Measurements from ENCODE around the gene DUSP21. TPM values are rescaled to one million over a fixed set of nuclear protein-coding genes. Genes with fewer than 3 reads are reported as not detected.

Gene DUSP21
- polyA plus RNA-seq, 1 of the 3 experiments (the other 2 are of a cell fraction): not detected

DNA sequence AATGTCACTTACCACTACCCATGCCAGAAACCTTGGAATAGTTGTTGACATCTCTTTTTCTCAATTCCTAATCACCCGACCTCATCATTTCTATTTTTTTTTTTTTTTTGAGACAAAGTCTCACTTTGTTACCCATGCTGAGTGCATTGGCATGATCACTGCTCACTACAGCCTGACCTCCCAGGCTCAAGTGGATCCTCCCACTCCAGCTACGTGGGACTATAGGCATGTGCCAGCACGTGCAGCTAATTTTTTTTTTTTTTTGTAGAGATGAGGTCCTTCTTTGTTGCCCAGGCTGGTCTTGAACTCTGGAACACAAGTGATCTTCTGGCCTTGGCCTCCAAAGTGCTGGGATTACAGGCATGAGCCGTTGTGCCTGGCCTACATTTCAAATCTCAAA is 41.1 kb downstream of the DUSP21 start:
- H3K27ac ChIP-seq (ENCODE audit: low read depth in 2 of 2, low read length in 1 of 2): no peak overlapping the region
- H4K20me1 ChIP-seq (ENCODE audit: insufficient read depth): peaks cover 94% of the 10 kb centered on the region
- H3K9ac ChIP-seq: no peak overlapping the region
- ChIA-PET CTCF (interaction anchor here (1.0 kb wide), 1 partner anchor 185 kb away, joined by 3 read pairs; no protein-coding TSS in a partner anchor), POLR2A (no interaction called here)
- WGBS (ENCODE audit: low lambda C conversion rate): 99% methylated on average over 4 of the region's 4 CpGs
- H3K4me2 ChIP-seq: no peak overlapping the region
- no peak overlapping the region for H2AFZ ChIP-seq (ENCODE audit: low read depth)
- peaks cover 0 to 8% of the 10 kb centered on the region in 2 experiments for H3K36me3 ChIP-seq (replicated peaks in 1 of 2; ENCODE audit: control insufficient read depth in 1 of 2, insufficient read depth in 2 of 2, low read length in 1 of 2)
- no peaks in the 10 kb centered on the region for H3K9me2 ChIP-seq
- H3K27me3 ChIP-seq (ENCODE audit: insufficient read depth): no peaks in the 10 kb centered on the region
- no peaks in the 10 kb centered on the region for H3K9me3 ChIP-seq
- no peak overlapping the region for H3K4me3 ChIP-seq (ENCODE audit: low read depth in 2 of 2, low read length in 1 of 2)
- no peak for DNase-seq
- H3F3A ChIP-seq (replicated peaks; ENCODE audit: insufficient read depth): peaks cover 7% of the 10 kb centered on the region
- no peak for TF ChIP-seq CHD2 (IDR thresholded peaks at IDR 0.05; ENCODE audit: low read length, partially characterized antibody)
- H3K4me1 ChIP-seq (ENCODE audit: control insufficient read depth in 1 of 2, insufficient read depth in 2 of 2, low read depth in 1 of 2, low read length in 1 of 2): no peaks in the 10 kb centered on the region
- H3K79me2 ChIP-seq (ENCODE audit: insufficient read depth): peaks cover 100% of the 10 kb centered on the region

DNA sequence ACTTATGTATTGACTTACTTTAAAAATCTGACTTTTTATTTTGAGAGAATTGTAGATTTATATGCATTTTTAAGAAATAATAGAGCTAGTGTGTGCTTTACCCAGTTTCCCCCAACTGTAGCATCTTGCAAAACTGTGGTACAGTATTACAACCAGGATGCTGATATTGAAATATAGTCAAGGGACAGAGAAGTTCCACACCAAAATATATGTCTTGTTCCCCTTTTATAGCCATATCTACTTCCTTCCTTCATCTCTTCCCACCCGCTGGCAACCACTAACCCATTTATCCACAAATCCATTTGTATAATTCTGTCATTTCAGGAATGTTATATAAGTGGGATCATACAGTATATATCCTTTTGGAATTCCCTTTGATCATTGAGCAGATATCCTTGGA is 46.0 kb downstream of the DUSP21 start:
- peaks cover 89% of the 10 kb centered on the region for H4K20me1 ChIP-seq (ENCODE audit: insufficient read depth)
- H3K9me3 ChIP-seq: no peaks in the 10 kb centered on the region
- DNase-seq: no peak
- peaks cover 20% of the 10 kb centered on the region for H3F3A ChIP-seq (replicated peaks; ENCODE audit: insufficient read depth)
- H3K4me3 ChIP-seq (ENCODE audit: low read depth in 2 of 2, low read length in 1 of 2): no peak overlapping the region
- no peak overlapping the region for H3K9ac ChIP-seq
- 97% methylated on average over 1 of the region's 1 CpG for WGBS (ENCODE audit: low lambda C conversion rate)
- peaks cover 0 to 8% of the 10 kb centered on the region in 2 experiments for H3K36me3 ChIP-seq (replicated peaks in 1 of 2; ENCODE audit: control insufficient read depth in 1 of 2, insufficient read depth in 2 of 2, low read length in 1 of 2)
- no peaks in the 10 kb centered on the region for H3K27me3 ChIP-seq (ENCODE audit: insufficient read depth)
- POLR2A ChIA-PET: no interaction called here
- peaks cover 100% of the 10 kb centered on the region for H3K79me2 ChIP-seq (ENCODE audit: insufficient read depth)
- H2AFZ ChIP-seq (ENCODE audit: low read depth): no peak overlapping the region
- H3K27ac ChIP-seq (ENCODE audit: low read depth in 2 of 2, low read length in 1 of 2): no peak overlapping the region
- H3K4me2 ChIP-seq: no peak overlapping the region
- H3K4me1 ChIP-seq (ENCODE audit: control insufficient read depth in 1 of 2, insufficient read depth in 2 of 2, low read depth in 1 of 2, low read length in 1 of 2): no peaks in the 10 kb centered on the region
- no peaks in the 10 kb centered on the region for H3K9me2 ChIP-seq
- CTCF ChIA-PET: interaction anchor here (1.0 kb wide), 1 partner anchor 14 kb away, joined by 3 read pairs; no protein-coding TSS in a partner anchor
- no peak for TF ChIP-seq YY1 (IDR thresholded peaks at IDR 0.05; ENCODE audit: low read depth)
- TF ChIP-seq MEF2A (IDR thresholded peaks at IDR 0.05; ENCODE audit: borderline replicate concordance, low read depth): no peak
- no peak for TF ChIP-seq RFX5 (IDR thresholded peaks at IDR 0.05; ENCODE audit: low read length)
- TF ChIP-seq, protein P1, sequence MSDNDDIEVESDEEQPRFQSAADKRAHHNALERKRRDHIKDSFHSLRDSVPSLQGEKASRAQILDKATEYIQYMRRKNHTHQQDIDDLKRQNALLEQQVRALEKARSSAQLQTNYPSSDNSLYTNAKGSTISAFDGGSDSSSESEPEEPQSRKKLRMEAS (IDR thresholded peaks at IDR 0.05; ENCODE audit: low read depth): no peak
- TF ChIP-seq NFIC (IDR thresholded peaks at IDR 0.05; ENCODE audit: borderline replicate concordance): no peak
- no peak for TF ChIP-seq GABPA (IDR thresholded peaks at IDR 0.05; ENCODE audit: low read depth)
- no peak for TF ChIP-seq GATA2 (CRISPR knock-in tag; IDR thresholded peaks at IDR 0.05)
- TF ChIP-seq JUND (IDR thresholded peaks at IDR 0.05): no peak
- TF ChIP-seq, protein P2, sequence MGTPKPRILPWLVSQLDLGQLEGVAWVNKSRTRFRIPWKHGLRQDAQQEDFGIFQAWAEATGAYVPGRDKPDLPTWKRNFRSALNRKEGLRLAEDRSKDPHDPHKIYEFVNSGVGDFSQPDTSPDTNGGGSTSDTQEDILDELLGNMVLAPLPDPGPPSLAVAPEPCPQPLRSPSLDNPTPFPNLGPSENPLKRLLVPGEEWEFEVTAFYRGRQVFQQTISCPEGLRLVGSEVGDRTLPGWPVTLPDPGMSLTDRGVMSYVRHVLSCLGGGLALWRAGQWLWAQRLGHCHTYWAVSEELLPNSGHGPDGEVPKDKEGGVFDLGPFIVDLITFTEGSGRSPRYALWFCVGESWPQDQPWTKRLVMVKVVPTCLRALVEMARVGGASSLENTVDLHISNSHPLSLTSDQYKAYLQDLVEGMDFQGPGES (IDR thresholded peaks at IDR 0.05; ENCODE audit: low read depth, low read length): no peak
- TF ChIP-seq RCOR1 (IDR thresholded peaks at IDR 0.05; ENCODE audit: low read length): no peak
- TF ChIP-seq, protein P3, sequence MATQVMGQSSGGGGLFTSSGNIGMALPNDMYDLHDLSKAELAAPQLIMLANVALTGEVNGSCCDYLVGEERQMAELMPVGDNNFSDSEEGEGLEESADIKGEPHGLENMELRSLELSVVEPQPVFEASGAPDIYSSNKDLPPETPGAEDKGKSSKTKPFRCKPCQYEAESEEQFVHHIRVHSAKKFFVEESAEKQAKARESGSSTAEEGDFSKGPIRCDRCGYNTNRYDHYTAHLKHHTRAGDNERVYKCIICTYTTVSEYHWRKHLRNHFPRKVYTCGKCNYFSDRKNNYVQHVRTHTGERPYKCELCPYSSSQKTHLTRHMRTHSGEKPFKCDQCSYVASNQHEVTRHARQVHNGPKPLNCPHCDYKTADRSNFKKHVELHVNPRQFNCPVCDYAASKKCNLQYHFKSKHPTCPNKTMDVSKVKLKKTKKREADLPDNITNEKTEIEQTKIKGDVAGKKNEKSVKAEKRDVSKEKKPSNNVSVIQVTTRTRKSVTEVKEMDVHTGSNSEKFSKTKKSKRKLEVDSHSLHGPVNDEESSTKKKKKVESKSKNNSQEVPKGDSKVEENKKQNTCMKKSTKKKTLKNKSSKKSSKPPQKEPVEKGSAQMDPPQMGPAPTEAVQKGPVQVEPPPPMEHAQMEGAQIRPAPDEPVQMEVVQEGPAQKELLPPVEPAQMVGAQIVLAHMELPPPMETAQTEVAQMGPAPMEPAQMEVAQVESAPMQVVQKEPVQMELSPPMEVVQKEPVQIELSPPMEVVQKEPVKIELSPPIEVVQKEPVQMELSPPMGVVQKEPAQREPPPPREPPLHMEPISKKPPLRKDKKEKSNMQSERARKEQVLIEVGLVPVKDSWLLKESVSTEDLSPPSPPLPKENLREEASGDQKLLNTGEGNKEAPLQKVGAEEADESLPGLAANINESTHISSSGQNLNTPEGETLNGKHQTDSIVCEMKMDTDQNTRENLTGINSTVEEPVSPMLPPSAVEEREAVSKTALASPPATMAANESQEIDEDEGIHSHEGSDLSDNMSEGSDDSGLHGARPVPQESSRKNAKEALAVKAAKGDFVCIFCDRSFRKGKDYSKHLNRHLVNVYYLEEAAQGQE (IDR thresholded peaks at IDR 0.05; ENCODE audit: low read depth, low read length): no peak
- no peak for TF ChIP-seq POLR2AphosphoS5 (IDR thresholded peaks at IDR 0.05; ENCODE audit: low read depth, low read length)
- TF ChIP-seq SMC3 (IDR thresholded peaks at IDR 0.05; ENCODE audit: low read depth, low read length): no peak
- no peak for TF ChIP-seq TAF1 (IDR thresholded peaks at IDR 0.05; ENCODE audit: borderline replicate concordance, low read depth, low read length)
- no peak for TF ChIP-seq SIN3A (IDR thresholded peaks at IDR 0.05; ENCODE audit: borderline replicate concordance, low read depth, low read length)
- no peak for TF ChIP-seq RAD21 (IDR thresholded peaks at IDR 0.05; ENCODE audit: low read length)
- TF ChIP-seq, protein P4, sequence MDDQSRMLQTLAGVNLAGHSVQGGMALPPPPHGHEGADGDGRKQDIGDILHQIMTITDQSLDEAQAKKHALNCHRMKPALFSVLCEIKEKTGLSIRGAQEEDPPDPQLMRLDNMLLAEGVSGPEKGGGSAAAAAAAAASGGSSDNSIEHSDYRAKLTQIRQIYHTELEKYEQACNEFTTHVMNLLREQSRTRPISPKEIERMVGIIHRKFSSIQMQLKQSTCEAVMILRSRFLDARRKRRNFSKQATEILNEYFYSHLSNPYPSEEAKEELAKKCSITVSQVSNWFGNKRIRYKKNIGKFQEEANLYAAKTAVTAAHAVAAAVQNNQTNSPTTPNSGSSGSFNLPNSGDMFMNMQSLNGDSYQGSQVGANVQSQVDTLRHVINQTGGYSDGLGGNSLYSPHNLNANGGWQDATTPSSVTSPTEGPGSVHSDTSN (IDR thresholded peaks at IDR 0.05): no peak
- TF ChIP-seq, protein P5, sequence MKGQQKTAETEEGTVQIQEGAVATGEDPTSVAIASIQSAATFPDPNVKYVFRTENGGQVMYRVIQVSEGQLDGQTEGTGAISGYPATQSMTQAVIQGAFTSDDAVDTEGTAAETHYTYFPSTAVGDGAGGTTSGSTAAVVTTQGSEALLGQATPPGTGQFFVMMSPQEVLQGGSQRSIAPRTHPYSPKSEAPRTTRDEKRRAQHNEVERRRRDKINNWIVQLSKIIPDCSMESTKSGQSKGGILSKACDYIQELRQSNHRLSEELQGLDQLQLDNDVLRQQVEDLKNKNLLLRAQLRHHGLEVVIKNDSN (IDR thresholded peaks at IDR 0.05; ENCODE audit: borderline replicate concordance, low read depth): no peak
- TF ChIP-seq NRF1 (IDR thresholded peaks at IDR 0.05; ENCODE audit: low read depth, low read length): no peak

All from SK-N-SH (cell line).